K562 (cell line): Measurements from ENCODE around the gene ANKMY1. TPM values are rescaled to one million over a fixed set of nuclear protein-coding genes. Genes with fewer than 3 reads are reported as not detected.

Source experiments
- ATAC-seq: fragments of 200-7000 bp; cut with Tn5 transposase; 3 replicates; pipeline ENCODE4 v1.9.1; 2020; ENCODE audit warnings: moderate library complexity
- BruUV-seq: library from RNA; stranded (reverse); fragments of 400-500 nt; replicated peaks from 2 replicates; lab custom pipeline; 2021; lab: Mats Ljungman, UMichigan
- CTCF ChIA-PET: fragments of 300-600 bp; formaldehyde crosslinking; extraction: SDS; loops from one replicate; lab custom pipeline; 2021; ENCODE audit warnings: low intra/inter-chr PET ratio; lab: Yijun Ruan, JAX
- POLR2A ChIA-PET: fragments of 300-600, 350-650 bp; sonication (Branson Sonifier 250); formaldehyde crosslinking; extraction: SDS; loops from one replicate; lab custom pipeline; 2021; ENCODE audit warnings: antibody characterized with exemption, inconsistent platforms; lab: Yijun Ruan, JAX
- DNase-seq, 4 experiments: peaks; one replicate each; pipeline versions ENCODE4 v3.0.0 to v3.0.0-alpha.2; 2011 to 2018; ENCODE audit warnings: low spot score in 3 of 4, mixed read lengths in 3 of 4; ENCODE audit errors: extremely low read depth in 1 of 4
- FAIRE-seq: peaks from 2 replicates; lab custom pipeline; 2011; peaks lifted over from hg19 to GRCh38; lab: Jason Lieb, UNC
- H2AFZ ChIP-seq: 2 replicates; pipeline ENCODE4 v1.6.0; 2011; ENCODE audit warnings: low read depth, low read length, control low read depth, inconsistent platforms
- H3K27ac ChIP-seq: fragments of 200-600 bp; 3 replicates; pipeline ENCODE4 v1.8.0; 2011; ENCODE audit warnings: low read depth, mild to moderate bottlenecking, control low read depth, inconsistent platforms, low read length, moderate library complexity, mixed read lengths; ENCODE audit errors: extremely low read depth
- H3K27me3 ChIP-seq, 2 experiments: fragments of 300-600 bp in 1 of 2; 2 replicates in 1 of 2; 3 replicates in 1 of 2; pipeline versions ENCODE4 v1.6.0 to v1.8.0; 2011; ENCODE audit warnings: inconsistent platforms in 2 of 2, low read length in 2 of 2, mild to moderate bottlenecking in 1 of 2, mixed read lengths in 1 of 2, moderate library complexity in 1 of 2; ENCODE audit not compliant: control insufficient read depth in 2 of 2, insufficient read depth in 2 of 2
- H3K36me3 ChIP-seq: fragments of 300-600 bp; 3 replicates; pipeline ENCODE4 v1.8.0; 2011; ENCODE audit warnings: mild to moderate bottlenecking, low read length, inconsistent platforms; ENCODE audit not compliant: control insufficient read depth, insufficient read depth
- H3K4me1 ChIP-seq, 2 experiments: fragments of 200-600 bp in 1 of 2; replicated peaks in 1 of 2; 2 replicates in 1 of 2; 3 replicates in 1 of 2; pipeline versions ENCODE4 v1.5.1 to v1.8.0; 2011; ENCODE audit warnings: inconsistent platforms in 2 of 2, low read length in 2 of 2, mild to moderate bottlenecking in 1 of 2, mixed read lengths in 1 of 2, moderate library complexity in 1 of 2; ENCODE audit not compliant: control insufficient read depth in 2 of 2, insufficient read depth in 2 of 2
- H3K4me2 ChIP-seq: 2 replicates; pipeline ENCODE4 v1.6.1; 2011; ENCODE audit warnings: low read length, control low read depth, inconsistent platforms, mixed read lengths; ENCODE audit not compliant: insufficient read depth
- H3K4me3 ChIP-seq: fragments of 200-600 bp; sonication (generic), shearing (Covaris generic); 2 replicates; pipeline ENCODE4 v1.5.1; 2016; ENCODE audit warnings: control low read depth, inconsistent platforms
- H3K79me2 ChIP-seq: fragments of 200-600 bp; 3 replicates; pipeline ENCODE4 v1.8.0; 2011; ENCODE audit warnings: low read length, inconsistent platforms; ENCODE audit not compliant: control insufficient read depth, insufficient read depth
- H3K9ac ChIP-seq, 2 experiments: 2 replicates each; pipeline versions ENCODE4 v1.6.0 to v1.6.1; 2011; ENCODE audit warnings: low read depth in 2 of 2, low read length in 2 of 2, control low read depth in 1 of 2, inconsistent platforms in 1 of 2, mild to moderate bottlenecking in 1 of 2, mixed read lengths in 1 of 2; ENCODE audit not compliant: insufficient read depth in 1 of 2
- H3K9me1 ChIP-seq: one replicate; pipeline ENCODE4 v1.6.0; 2011; ENCODE audit warnings: inconsistent platforms, mild to moderate bottlenecking, low read length, moderate library complexity; ENCODE audit not compliant: control insufficient read depth, insufficient read depth
- H3K9me3 ChIP-seq: replicated peaks from 2 replicates; pipeline ENCODE4 v1.5.1; 2011; ENCODE audit warnings: low read depth, low read length, inconsistent platforms; ENCODE audit not compliant: control insufficient read depth, insufficient read depth
- H4K20me1 ChIP-seq: replicated peaks from 2 replicates; pipeline ENCODE4 v1.6.1; 2011; ENCODE audit warnings: low read length, inconsistent platforms, mixed read lengths; ENCODE audit not compliant: control insufficient read depth, insufficient read depth
- POLR2G ChIP-seq: fragments of 200-400 bp; formaldehyde crosslinking; IDR thresholded peaks from 2 replicates; pipeline ENCODE4 v1.6.1; 2017; ENCODE audit warnings: low read depth, mild to moderate bottlenecking, antibody characterized with exemption, low read length, moderate library complexity
- RBFOX2 ChIP-seq: fragments of 200-400 bp; formaldehyde crosslinking; IDR thresholded peaks from 2 replicates; pipeline ENCODE4 v1.6.1; 2017; ENCODE audit warnings: low read depth, mild to moderate bottlenecking, low read length, moderate library complexity
- SMARCA5 ChIP-seq: fragments of 450-650 bp; IDR thresholded peaks from 2 replicates; pipeline ENCODE4 v1.6.1; 2016
- ZNF639 ChIP-seq, 2 experiments: fragments of 200-800 bp in 1 of 2; sonication (Bioruptor generic) in 1 of 2; sonication (generic) in 1 of 2; formaldehyde crosslinking in 1 of 2; IDR thresholded peaks in 1 of 2; conservative IDR thresholded peaks in 1 of 2; 2 replicates each; pipeline versions ENCODE4 v1.5.0 to v1.6.1; 2016 to 2020; ENCODE audit warnings: missing compliant biosample characterization in 1 of 2, missing genetic modification characterization in 1 of 2, missing genetic modification reagents in 1 of 2
- ZNF77 ChIP-seq: fragments of 250-450 bp; sonication (Bioruptor Pico); IDR thresholded peaks from 2 replicates; pipeline ENCODE4 v1.5.0; 2020
- WGBS: fragments of 100-300 bp; shearing (Covaris generic); methylation state at CpG from one replicate; pipeline ENCODE4 v1.1.6; 2016; ENCODE audit warnings: low coverage, mixed read lengths; ENCODE audit not compliant: insufficient coverage; ENCODE audit errors: missing lambda C conversion rate; 5-methylcytosine and 5-hydroxymethylcytosine counted together
- in situ Hi-C: fragments of 300-500 bp; cut with MboI; formaldehyde crosslinking; loops from 4 replicates; pipeline ENCODE4 v1.15.0; 2018; ENCODE audit warnings: inconsistent platforms, mixed read lengths
- intact Hi-C: fragments of 100-400 bp; cut with micrococcal nuclease; formaldehyde crosslinking; loops from 2 replicates; pipeline ENCODE4 v1.14.2; 2022
- polyA plus RNA-seq, 8 experiments: library from polyadenylated mRNA; depleted of rRNA in 4 of 8; stranded (reverse) in 5 of 8; unstranded in 3 of 8; fragments of >200 nt; fragmentation: Nextera tagmentation in 2 of 8; fragmentation: Illumina TruSeq in 1 of 8; extraction: Ambion mirVana in 2 of 8; extraction: Trizol in 1 of 8; gene quantifications; 2 replicates each; pipeline versions ENCODE4 v1.2.1 to v1.2.3, GENCODE V29; 2011 to 2014; ENCODE audit warnings: inconsistent platforms in 1 of 8, missing spikeins in 1 of 8
- total RNA-seq, 7 experiments: library from RNA; depleted of rRNA in 6 of 7; stranded (reverse); fragments of >200 nt in 6 of 7; fragmentation: Illumina TruSeq in 2 of 7; extraction: Trizol in 2 of 7; gene quantifications; 2 replicates each; pipeline versions ENCODE4 v1.2.1 to v1.2.3, GENCODE V29; 2011 to 2021; ENCODE audit warnings: low replicate concordance in 1 of 7

The ANKMY1 gene
- total and polyA plus RNA-seq, 9 of the 15 experiments (the other 6 are each of a cell fraction or from before 2014, with no cell fraction given), result 0.75 to 15.1 (median 11.7) TPM

DNA sequence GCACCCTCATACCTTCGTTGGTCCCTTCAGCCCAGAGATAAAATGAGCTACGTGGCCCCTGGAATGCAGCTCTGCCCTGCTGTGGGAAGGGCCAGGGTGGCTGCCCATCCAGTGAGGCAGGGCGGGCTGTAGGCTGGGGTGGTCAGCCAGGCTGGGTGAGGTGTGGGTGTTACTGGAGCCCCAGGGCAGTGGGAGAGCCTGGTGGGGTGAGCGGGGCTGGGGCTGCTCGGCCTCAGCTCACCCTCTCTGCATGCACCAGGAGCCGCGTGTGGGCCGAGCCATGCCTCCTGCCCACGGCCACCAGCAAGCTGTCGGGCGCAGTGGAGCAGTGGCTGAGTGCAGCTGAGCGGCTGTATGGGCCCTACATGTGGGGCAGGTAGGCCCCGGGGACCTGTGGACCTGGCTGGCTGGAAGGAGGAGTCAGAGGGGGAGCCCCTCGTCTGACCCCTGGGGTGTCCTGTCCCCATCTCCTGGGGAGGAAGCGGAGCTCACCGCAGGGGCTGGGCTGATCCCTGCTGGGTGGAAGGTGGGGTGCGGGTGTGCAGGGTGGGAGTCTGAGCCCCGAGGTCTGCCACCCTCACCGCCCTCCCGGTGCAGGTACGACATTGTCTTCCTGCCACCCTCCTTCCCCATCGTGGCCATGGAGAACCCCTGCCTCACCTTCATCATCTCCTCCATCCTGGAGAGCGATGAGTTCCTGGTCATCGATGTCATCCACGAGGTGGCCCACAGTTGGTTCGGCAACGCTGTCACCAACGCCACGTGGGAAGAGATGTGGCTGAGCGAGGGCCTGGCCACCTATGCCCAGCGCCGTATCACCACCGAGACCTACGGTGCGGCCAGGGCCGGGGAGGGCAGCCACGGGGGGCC is 16.0 kb upstream of the ANKMY1 start:
- H3K4me1 ChIP-seq, result peaks cover 6 to 53% of the 10 kb centered on the region in 2 experiments; a peak in 4 of 5 replicates
- no TSS peak for BruUV-seq
- ATAC-seq (no peak), DNase-seq (no peak), FAIRE-seq (no peak)
- H3K79me2 ChIP-seq, result peaks cover 28% of the 10 kb centered on the region
- H2AFZ ChIP-seq, result no peak overlapping the region
- no peak overlapping the region for H3K4me2 ChIP-seq
- H3K9me3 ChIP-seq, result no peaks in the 10 kb centered on the region
- no peak overlapping the region for H3K27ac ChIP-seq
- WGBS, result 90% methylated on average over 2 of the region's 37 CpGs
- in situ Hi-C loops (no loop called here), intact Hi-C loops (no loop called here)
- ChIA-PET POLR2A (interaction anchor here (1.3 kb wide), 1 partner anchor 13 kb away, joined by 6 read pairs; the partner anchor contains the start of gene CAPN10), CTCF (no interaction called here)
- H3K9me1 ChIP-seq, result peaks cover under 1% of the 10 kb centered on the region
- H3K27me3 ChIP-seq, result no peaks in the 10 kb centered on the region
- TF ChIP-seq ZNF77 (CRISPR knock-in tag) (no peak), ZNF639 (CRISPR knock-in tag; conservative IDR thresholded peaks at IDR 0.05 in 1 of 2, IDR thresholded peaks at IDR 0.05 in 1 of 2) (no peak), SMARCA5 (no peak), RBFOX2 (peak; percentile 36; the same call in 1 of the 2 replicates), POLR2G (peak; percentile 44)
- TF ChIP-seq, all 486 proteins: peak for 2
- H3K36me3 ChIP-seq, result peaks cover 37% of the 10 kb centered on the region; the same call in 1 of the 3 replicates
- H4K20me1 ChIP-seq, result no peaks in the 10 kb centered on the region
- no peak overlapping the region for H3K4me3 ChIP-seq
- H3K9ac ChIP-seq, result no peak overlapping the region
